Nephron (organoid): ENCODE measurements around the gene MINPP1.

Source experiments
- H3K27ac Mint-ChIP-seq, 3 experiments: 2 replicates each; pipeline ENCODE4 v1.8.0; 2020; ENCODE audit warnings: mixed read lengths in 3 of 3, mild to moderate bottlenecking in 2 of 3, moderate library complexity in 1 of 3
- H3K27me3 Mint-ChIP-seq: 2 replicates; pipeline ENCODE4 v1.8.0; 2021; ENCODE audit warnings: low read depth, mild to moderate bottlenecking, moderate library complexity, mixed read lengths
- H3K36me3 Mint-ChIP-seq: 2 replicates; pipeline ENCODE4 v1.8.0; 2020; ENCODE audit warnings: low read depth, mixed read lengths
- H3K4me1 Mint-ChIP-seq: 2 replicates; pipeline ENCODE4 v1.8.0; 2020; ENCODE audit warnings: mixed read lengths
- H3K4me3 Mint-ChIP-seq, 3 experiments: 2 replicates each; pipeline ENCODE4 v1.8.0; 2020; ENCODE audit warnings: mild to moderate bottlenecking in 3 of 3, mixed read lengths in 3 of 3, moderate library complexity in 2 of 3
- H3K9me3 Mint-ChIP-seq: 2 replicates; pipeline ENCODE4 v1.8.0; 2020; ENCODE audit warnings: mixed read lengths
- CTCF ChIP-seq, 3 experiments: fragments of 200-600 bp; sonication (generic); IDR thresholded peaks; one replicate each; pipeline ENCODE4 v1.5.0; 2021; ENCODE audit warnings: antibody characterized with exemption in 3 of 3; ENCODE audit not compliant: unreplicated experiment in 3 of 3

MINPP1 gene

DNA sequence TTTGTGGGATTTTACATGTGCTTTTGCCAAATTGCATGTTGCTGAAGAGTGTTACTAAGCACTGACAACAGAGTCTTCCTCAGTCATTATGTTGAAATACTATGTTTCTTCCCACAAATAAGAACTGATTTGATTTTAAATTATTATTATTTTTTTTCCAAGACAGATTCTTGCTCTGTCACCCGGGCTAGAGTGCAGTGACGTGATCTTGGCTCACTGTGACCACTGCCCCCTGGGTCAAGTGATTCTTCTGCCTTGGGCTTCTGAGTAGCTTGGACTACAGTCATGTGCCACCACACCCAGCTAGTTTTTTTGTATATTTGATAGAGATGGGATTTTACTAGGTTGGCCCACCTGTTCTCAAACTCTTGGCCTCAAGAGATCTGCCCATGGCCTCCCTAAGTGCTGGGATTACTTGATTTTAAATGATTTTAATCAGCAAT, 42.3 kb downstream of the MINPP1 start:
- peaks cover 3% of the 10 kb centered on the region for H3K27me3 Mint-ChIP-seq
- H3K27ac Mint-ChIP-seq: no peak overlapping the region
- no peaks in the 10 kb centered on the region for H3K4me1 Mint-ChIP-seq
- H3K9me3 Mint-ChIP-seq: peaks cover 9% of the 10 kb centered on the region
- no peak overlapping the region for H3K4me3 Mint-ChIP-seq
- peaks cover 43% of the 10 kb centered on the region for H3K36me3 Mint-ChIP-seq
- TF ChIP-seq CTCF (IDR thresholded peaks at IDR 0.05; ENCODE audit: unreplicated experiment in 3 of 3): no peak

GRCh38 chr10:87547734-87548311, 43.1 kb downstream of the MINPP1 start:
- peaks cover 4% of the 10 kb centered on the region for H3K9me3 Mint-ChIP-seq
- H3K27me3 Mint-ChIP-seq: peaks cover 3% of the 10 kb centered on the region

DNA sequence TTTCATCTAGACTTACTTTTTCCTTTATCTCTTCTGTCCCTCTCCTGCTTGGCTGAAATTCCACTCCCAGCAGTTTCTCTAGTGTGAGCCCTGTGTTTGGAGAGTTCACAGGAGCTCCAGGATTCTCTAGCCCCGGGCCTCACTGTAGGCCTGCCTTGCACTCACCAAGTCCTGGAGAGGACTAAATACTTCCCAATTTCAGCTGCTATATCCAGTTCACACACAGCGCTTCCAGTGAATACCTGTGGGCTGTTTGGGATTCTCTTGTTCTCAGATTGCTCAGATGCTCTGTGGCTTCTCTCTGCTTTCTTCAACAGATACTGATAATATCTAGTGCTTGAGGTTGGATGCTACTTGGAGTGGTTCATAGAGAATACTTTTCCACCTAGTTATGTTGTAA, 46.0 kb downstream of the MINPP1 start:
- no peak for TF ChIP-seq CTCF (IDR thresholded peaks at IDR 0.05; ENCODE audit: unreplicated experiment in 3 of 3)
- Mint-ChIP-seq H3K27ac (no peak overlapping the region), H3K4me1 (no peaks in the 10 kb centered on the region), H3K27me3 (no peaks in the 10 kb centered on the region), H3K9me3 (no peaks in the 10 kb centered on the region), H3K4me3 (no peak overlapping the region), H3K36me3 (peaks cover 41% of the 10 kb centered on the region)

More at GRCh38 chr10:87547734-87548311, 43.1 kb downstream of the MINPP1 start:
- no peaks in the 10 kb centered on the region for H3K4me1 Mint-ChIP-seq
- TF ChIP-seq CTCF (IDR thresholded peaks at IDR 0.05; ENCODE audit: unreplicated experiment in 3 of 3): no peak
- no peak overlapping the region for H3K4me3 Mint-ChIP-seq
- H3K36me3 Mint-ChIP-seq: peaks cover 42% of the 10 kb centered on the region
- no peak overlapping the region for H3K27ac Mint-ChIP-seq

GRCh38 chr10:87551326-87551725, 46.6 kb downstream of the MINPP1 start:
- H3K36me3 Mint-ChIP-seq: peaks cover 39% of the 10 kb centered on the region
- H3K9me3 Mint-ChIP-seq: no peaks in the 10 kb centered on the region
- H3K27me3 Mint-ChIP-seq: no peaks in the 10 kb centered on the region
- no peak overlapping the region for H3K4me3 Mint-ChIP-seq
- TF ChIP-seq CTCF (IDR thresholded peaks at IDR 0.05; ENCODE audit: unreplicated experiment in 3 of 3): no peak
- H3K4me1 Mint-ChIP-seq: no peaks in the 10 kb centered on the region
- no peak overlapping the region for H3K27ac Mint-ChIP-seq

GRCh38 chr10:87552248-87552929, 47.7 kb downstream of the MINPP1 start:
- Mint-ChIP-seq H3K27ac (no peak overlapping the region), H3K4me1 (no peaks in the 10 kb centered on the region), H3K36me3 (peaks cover 37% of the 10 kb centered on the region), H3K4me3 (no peak overlapping the region), H3K27me3 (no peaks in the 10 kb centered on the region), H3K9me3 (no peaks in the 10 kb centered on the region)
- no peak for TF ChIP-seq CTCF (IDR thresholded peaks at IDR 0.05; ENCODE audit: unreplicated experiment in 3 of 3)

- Mint-ChIP-seq H3K4me1 (no peaks in the 10 kb centered on the region), H3K9me3 (peaks cover under 1% of the 10 kb centered on the region)
These were observed 52.7 kb downstream of the MINPP1 start for GRCh38 chr10:87557409-87557808.

More at GRCh38 chr10:87557409-87557808, 52.7 kb downstream of the MINPP1 start:
- peaks cover 20% of the 10 kb centered on the region for H3K36me3 Mint-ChIP-seq
- H3K27ac Mint-ChIP-seq: no peak overlapping the region
- TF ChIP-seq CTCF (IDR thresholded peaks at IDR 0.05; ENCODE audit: unreplicated experiment in 3 of 3): no peak
- H3K27me3 Mint-ChIP-seq: no peaks in the 10 kb centered on the region
- H3K4me3 Mint-ChIP-seq: no peak overlapping the region
